Activated T-helper 1 cell treated with Interleukin-2 at 50 U/mL for 16 hours (primary cell): ENCODE results near the gene WDR48.

Source experiments
- DNase-seq: peaks from one replicate; pipeline ENCODE4 v3.0.0-alpha.2; 2020; ENCODE audit warnings: low read depth

The WDR48 gene

DNA sequence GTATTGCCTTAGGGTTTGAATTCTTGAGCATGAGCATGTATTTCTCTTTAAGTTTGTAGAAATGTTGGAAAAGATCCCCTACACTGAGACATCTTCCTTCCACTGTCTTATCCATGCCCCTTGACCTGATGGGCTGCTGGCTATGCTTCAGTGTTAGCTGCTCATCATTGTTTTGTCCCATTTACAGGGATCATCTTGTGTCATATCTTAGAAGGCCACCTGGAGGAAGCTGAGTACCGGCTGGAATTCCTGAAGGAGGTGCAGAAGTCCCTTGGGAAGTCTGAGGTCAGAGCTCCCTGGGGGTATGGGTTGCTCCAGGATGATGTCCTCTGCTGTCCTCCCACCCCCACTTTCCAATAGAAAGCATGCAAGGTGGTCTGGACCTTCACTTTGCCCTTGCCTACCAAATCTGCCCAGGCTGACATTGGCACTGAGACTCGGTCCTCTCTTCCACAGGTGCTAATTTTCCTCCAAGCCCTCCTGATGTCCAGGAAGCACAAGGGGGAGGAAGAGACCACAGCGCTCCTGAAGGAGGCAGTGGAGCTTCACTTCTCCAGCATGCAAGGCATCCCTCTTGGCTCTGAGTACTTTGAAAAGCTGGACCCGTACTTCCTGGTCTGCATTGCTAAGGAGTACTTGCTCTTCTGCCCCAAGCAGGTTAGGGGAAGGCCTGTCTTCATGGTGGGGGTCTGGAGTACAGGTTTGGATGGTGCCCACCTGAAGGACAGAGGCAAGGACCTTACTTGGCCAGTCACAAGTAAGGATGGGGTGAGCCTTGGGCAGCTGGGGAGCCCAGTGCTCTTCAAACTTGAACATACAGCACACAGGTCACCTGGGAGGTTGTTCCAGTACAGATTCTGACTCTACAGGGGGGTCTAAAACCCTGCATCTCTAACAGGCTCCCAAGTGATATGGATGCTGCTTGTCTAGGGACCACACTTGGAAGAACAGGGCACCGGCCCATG, 73.3 kb downstream of the WDR48 start:
- no peak for DNase-seq

DNA sequence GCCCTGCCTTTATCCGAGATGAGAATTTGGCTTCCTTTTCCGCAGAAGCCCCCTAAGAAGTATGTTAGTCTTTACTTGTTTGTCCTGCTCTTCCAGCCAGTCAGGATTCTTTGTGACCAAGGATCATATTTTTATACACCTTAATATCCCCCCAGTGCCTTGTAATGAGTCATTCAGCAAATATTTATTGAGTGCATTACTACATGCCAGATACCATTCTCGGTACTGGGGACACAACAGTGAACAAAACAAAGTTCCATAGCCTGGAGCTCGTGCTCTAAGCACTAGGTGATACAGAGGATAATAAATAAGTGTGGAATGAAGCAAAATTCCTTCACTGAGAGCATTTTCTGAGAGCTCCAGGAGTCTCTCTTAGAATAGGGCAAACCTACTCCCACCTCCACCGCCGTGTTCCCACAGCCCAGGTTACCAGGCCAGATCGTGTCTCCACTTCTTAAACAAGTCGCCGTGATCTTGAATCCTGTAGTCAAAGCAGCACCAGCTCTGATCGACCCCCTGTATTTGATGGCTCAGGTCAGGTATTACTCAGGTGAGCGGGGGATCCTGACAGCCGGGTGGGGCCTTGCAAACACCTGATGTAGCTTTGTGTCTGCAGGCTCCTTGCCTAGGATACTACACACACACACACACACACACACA, 74.2 kb downstream of the WDR48 start:
- no peak for DNase-seq

DNA sequence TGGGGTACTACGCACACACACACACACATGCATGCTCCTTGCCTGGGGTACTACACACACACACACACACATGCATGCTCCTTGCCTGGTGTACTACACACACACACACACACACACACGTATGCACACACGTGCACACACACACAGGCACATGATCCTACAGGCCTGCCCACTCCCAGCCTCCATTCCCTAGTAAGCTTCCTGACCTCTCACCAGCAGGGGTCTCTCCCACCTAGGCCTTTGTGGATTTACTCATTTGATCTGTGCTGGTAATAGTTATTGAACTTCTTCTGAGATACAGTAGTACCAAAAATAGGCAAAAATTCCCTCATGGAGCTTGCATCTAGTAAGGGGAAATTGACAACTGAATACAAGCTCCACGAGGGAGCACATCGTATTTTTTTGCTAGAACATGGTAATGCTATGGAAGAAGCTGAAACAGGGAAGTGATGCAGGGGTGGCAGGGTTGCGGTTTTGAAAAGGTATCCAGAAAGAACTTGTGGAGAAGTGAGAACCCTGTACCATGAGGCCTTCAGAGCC, 74.8 kb downstream of the WDR48 start:
- no peak for DNase-seq

DNA sequence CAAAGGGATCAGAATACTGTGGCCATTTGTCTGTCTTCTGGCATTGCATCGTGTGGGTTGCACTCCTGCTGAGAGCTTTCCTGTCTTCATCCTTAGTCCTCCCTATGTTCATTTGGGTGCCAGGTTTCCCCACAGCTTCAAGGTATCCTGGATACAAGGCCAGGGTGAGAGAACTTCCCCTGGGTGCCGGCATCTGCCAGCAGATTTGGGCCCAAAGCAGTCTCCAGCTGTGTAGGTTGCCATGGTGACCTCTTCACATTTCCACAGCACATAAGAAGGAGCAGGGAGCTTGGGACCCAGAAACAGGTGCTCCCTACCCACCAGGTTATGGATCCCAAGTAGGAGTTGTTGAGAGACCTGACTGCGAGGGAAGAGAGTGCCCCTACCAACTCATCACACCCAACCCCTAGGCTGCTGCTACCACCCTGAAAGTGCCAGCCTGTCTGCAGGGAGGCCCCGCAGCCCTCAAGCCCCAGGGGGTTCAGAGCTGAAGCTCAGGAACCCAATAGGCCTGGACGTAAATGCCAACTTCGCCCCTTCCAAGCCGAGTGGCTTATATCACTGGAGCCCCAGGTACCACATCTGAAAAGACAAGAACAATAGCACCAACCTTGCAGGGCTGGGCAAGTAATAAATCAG, 75.6 kb downstream of the WDR48 start:
- DNase-seq: no peak

DNA sequence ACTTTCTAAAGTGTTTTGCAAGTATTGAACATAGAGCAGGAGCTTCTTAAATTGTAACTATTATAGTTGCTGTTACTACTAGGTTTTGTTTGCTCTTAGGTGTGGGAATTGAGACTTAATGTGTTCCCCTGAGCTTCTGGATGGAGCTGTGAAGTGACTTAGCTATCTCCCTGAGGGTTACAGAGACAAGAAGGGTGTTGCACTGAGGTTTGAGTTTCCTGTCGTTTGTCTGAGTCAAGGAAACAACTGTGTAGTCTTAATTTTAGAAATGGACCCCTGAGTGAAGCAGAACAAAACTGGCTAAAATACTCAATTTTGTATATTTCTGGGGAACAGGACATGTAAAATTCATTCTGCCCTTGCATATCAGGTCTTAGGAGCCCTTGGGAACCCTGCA, 76.1 kb downstream of the WDR48 start:
- DNase-seq: no peak

DNA sequence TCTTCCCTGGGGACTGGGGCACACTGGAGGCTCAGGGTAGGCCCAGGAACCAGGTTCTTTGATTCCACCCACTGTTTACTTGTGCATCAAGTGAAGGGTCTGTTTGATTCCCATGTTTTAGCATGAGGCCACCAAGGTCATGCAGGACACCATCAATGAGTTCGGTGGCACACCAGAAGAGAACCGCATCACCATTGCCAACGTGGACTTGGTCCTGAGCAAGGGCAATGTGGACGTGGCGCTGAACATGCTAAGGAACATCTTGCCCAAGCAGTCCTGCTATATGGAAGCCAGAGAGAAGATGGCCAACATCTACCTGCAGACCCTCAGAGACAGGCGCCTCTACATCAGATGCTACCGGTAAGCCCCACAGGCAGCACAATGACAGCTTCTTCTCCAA, 77.1 kb downstream of the WDR48 start:
- DNase-seq: no peak

DNA sequence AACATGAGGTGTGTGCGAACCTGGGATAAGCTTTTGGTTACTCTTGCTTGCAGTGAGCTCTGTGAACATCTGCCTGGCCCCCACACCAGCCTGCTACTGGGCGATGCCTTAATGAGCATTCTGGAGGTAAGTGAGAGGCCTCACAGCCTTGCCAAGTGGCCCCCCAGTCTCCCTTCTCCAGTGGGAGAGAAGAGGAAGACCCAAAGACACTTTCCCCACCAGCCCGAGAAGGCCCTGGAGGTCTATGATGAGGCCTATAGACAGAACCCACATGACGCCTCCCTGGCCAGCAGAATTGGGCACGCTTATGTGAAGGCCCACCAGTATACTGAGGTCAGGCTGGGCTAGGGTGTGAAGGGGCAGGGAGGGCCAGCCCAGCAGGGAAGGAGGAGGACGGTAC, 78.2 kb downstream of the WDR48 start:
- no peak for DNase-seq

DNA sequence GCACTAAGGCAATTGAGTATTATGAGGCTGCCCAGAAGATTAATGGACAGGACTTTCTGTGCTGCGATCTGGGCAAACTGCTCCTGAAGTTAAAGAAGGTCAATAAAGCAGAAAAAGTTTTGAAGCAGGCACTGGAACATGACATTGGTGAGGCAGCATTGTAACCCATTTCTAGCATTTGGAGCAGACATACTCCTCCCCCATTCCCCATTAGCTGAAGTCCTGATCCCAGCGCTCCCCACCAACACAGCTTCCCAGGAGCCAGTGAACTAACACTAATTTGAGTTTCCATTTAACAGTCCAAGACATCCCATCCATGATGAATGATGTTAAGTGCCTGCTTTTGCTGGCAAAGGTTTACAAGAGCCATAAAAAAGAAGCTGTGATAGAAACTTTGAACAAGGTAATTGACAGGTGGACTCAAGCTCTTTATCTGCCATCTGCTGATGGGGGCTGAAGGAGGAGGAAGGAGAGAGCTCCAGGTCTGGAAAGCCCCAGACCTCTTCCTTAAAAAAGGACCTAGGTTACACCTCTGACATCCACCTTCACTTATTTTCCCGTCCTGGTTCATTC, 79.0 kb downstream of the WDR48 start:
- no peak for DNase-seq

DNA sequence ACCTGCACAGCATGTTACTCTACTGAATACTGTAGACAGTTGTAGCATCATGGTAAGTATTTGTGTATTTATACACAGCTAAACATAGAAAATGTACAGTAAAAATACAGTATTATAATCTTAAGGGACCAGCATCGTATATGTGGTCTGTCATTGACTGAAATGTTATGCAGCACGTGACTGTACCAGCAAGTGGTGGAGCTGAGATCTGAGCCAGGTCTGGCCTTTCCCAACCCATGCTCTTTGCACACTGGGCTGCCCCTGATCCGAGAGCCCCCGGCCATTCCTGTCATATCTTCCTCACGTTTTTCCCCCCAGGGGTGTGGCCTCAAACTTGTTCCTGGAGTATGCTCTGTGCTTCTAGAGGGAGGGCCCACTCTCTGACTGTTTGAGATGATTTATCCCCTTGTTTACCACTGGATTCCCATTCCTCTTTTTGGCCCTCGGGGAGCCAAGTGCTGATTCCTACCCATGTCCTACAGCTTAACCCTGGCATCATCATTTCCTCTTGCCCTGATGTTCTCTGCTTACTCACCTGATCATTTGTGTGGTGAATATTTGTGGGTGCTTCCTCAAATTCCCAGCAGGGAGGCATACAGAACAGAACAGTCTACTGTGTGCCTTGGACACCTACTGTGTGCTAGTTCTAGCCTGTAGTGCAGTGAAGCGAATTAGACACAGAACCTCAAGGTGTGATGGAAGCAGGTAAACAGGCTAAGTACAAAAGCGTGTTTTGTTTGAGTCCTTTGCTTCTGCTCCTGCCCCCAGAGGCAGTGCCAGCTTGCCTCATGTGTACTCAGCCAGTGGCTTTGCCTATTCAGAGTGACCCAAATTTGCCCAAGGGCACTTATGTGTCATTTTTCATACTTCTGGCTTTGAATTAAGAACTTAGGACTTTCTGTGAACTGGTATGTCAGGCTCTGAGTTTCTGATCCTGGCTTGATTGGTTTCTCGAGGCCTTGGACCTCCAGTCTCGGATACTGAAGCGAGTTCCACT, 80.6 kb downstream of the WDR48 start:
- no peak for DNase-seq

DNA sequence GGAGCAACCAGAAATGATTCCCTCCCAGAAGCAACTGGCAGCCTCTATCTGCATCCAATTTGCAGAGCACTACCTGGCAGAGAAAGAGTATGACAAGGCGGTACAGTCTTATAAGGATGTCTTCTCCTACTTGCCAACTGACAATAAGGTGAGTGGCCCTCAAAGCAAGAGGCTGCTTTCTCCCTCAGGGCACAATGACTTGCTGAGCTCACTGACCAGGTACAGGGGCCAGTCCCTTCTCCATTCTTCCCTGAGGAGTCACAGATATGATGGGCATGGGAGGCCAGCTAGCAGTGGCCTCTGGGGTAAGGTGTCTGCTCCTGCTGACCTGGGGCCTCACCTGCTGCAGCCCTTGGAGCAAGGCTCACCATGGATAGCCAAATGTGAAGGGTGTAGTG, 81.3 kb downstream of the WDR48 start:
- no peak for DNase-seq

DNA sequence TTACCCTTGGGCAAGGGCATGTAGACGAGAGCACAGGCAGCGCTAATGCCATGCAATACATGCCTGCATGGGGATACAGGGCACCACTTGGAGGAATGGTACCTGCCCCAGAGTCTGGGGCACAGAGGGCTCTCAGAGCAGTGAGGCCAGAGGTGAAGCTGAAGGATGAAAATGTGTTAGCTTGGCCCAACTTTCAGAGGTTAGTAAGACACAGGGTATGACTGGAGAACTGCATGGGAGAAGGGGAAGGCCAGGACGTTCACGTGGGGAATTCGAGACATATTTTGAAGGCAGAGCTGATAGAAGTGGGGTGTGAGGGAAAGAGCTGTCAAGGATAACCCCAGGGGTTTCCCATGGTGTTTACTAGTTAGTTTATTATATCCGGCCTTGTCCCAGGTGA, 82.0 kb downstream of the WDR48 start:
- no peak for DNase-seq

DNA sequence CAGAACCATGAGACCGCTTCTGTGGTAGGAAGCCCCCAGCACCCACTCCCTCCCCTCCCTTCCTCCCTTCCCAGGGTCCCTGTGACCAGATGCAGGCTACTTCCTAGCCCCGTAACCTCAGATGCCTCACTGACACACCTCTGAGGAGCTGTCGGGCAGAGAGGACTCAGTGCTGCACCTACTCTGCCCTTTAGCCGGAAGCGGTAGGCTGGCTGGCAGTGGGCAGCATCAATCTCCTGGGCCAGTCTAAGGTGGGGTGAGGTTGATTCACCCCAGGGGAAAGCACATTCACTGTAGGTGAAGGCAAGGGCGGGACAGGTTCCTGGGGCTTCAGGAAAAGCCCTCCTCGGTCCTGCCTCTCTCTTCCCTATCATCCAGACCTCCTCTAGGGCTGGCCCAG, 82.5 kb downstream of the WDR48 start:
- no peak for DNase-seq

DNA sequence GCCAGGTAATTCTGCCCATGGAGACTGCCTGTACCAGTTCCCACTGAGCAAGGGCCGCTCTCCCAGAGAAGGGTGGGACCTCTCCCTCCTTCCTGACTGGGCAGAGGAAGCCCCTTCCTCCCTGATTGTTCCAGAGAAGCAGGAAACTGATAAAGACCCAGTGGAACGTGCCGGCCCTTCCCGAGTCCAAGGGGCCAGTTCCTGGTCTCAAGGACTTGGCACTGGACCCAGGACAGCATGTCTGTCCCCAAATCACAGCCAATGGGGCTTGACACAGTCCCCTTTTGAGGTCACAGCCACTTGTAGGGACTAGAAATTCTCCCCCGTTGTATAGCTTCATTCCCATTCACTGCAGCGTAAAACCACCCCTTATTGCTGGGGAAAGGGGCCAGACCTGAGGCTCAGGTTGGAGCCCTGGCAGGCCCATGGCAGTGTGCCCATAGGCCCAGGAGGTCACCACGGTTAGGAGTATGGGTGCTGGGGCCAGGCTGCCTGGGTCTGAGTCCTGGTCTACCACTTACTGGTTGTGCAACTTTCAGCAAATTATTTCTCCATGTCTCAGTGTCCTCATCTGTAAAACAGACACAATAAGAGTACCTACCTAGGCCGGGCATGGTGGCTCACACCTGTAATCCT, 83.5 kb downstream of the WDR48 start:
- DNase-seq: no peak

DNA sequence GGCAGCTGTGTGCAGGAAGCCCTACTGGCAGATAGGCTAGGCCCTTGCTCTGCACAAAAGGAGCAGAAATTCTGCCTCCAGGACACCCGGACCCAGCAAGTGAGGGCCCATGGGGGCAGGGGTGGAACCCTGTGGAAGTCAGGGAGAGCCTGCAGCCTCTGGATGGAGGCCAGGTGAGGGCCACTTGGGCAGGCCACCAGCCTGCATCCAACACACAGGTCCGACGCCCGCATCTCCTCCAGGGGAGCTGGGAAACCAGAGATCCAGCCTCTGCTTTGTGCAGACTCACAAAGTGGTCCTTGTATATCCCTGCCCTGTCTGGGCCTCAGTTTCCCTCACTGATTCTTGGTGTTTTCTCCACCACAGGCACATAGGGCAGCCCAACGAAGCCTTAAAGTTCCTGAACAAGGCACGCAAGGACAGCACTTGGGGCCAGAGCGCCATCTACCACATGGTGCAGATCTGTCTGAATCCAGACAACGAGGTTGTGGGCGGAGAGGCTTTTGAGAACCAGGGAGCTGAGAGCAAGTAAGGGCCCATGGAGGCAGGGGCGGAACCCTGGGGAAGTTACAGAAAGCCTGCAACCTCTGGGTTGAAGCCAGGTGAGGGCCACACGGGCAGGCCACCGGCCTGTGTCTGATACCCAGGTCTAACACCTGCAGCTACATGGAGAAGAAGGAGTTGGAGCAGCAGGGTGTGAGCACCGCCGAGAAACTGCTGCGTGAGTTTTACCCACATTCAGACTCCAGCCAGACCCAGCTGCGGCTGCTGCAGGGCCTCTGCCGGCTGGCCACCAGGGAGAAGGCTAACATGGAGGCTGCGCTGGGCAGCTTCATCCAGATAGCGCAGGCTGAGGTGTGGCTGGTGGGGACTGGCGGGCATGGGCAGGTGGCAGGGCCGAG, 85.0 kb downstream of the WDR48 start:
- DNase-seq: no peak

DNA sequence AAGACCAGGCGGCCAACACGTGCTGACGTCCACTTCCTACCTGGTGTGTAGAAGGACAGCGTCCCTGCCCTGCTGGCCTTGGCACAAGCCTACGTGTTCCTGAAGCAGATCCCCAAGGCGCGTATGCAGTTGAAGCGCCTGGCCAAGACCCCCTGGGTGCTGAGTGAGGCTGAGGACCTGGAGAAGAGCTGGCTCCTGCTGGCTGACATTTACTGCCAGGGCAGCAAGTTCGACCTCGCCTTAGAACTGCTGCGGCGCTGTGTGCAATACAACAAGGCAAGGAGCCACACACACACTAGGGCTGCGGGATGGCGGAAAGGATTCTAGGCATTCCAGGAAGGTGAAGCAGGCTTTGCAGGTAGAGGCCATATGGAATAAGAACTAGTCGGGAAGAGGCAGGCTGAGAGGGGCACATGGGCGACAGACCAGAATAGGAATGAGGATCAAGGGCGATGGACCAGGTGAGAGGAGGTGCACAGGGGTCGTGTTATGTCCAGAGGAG, 85.7 kb downstream of the WDR48 start:
- no peak for DNase-seq

DNA sequence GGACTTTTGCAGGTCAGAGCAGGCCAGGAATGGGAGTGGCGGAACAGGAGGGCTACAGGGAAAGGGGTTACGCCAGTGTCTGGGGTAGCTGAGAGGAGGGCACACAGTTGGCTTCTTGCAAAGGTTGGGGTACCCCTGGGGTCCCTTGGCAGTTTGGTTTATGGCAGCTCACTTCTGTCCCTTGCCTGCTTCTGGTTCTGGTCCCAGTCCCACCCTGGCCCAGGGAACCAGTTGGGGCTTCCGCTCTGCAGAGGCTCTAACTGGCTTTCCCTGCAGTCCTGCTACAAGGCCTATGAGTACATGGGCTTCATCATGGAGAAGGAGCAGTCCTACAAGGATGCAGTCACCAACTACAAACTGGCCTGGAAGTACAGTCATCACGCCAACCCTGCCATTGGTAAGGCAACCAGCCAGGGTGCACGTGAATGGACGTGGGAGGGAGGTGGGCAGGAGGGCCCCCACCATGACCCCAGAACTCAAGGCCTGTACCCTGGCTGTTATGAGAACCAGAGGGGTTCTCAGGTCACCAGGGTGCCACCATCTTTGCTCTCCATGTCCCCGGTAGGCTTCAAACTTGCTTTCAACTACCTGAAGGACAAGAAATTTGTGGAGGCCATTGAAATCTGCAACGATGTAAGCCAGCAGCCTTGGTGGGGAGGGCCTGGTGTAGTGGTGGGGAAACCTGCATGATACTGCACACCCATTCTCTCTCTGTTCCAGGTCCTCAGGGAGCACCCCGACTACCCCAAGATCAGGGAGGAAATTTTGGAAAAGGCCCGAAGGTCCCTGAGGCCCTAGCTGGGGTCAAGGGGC, 86.4 kb downstream of the WDR48 start:
- DNase-seq: no peak

DNA sequence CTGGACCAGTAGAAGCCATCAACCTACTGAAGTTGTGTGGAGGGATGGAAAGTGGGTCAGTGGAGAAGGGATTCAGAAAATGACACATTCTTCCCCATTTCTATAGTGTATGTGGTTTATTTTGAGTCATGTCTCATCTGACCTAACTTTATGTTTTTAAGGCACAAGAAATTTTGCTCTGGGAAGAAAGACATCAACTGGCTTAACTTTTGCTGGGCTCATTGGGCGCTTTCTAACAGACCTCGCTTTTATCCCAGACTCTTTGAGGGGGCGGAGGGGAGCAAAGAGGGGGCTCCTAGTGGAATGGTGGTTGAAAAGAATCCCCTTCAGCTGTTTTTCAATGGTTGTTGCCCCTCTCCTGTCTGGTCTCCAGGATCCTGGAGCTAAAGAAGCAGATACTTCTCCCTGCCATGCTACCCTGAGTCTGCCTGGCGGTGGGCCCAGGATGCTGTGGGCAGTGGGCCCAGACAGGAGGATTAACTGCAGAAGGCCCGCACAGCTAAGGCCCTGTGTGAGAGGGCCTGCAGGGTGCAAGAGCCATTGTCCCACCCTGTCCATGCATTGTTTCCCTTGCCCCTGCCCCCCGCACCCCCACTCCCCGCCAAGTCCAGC, 87.1 kb downstream of the WDR48 start:
- no peak for DNase-seq

DNA sequence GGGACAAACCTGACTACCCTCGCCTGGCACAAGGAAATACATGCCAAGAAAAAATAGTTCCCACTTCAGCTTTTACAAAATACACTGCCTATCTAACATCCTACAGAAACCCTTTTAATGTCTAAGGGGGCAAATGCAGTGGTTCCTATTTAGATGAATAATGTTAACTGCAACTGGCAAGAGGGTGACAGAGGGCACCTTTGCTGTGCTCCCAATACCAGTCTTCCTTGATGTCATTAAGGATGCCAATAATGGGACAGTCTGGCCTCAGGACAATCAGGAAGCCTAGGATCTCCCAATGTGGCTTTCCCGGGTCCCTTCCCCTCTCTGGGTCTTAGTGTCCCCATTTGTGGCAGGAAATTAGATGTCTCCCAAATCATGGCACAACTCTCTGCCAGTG, 87.6 kb downstream of the WDR48 start:
- DNase-seq: no peak
